K562 (cell line): ENCODE data around the gene TXN2. TPM values are rescaled to one million over a fixed set of nuclear protein-coding genes. Genes with fewer than 3 reads are reported as not detected.

Experiments used
- CC2D1A ChIP-seq: fragments of 450-650 bp; IDR thresholded peaks from 2 replicates; pipeline ENCODE4 v1.6.1; 2017; ENCODE audit warnings: mild to moderate bottlenecking
- DNMT1 ChIP-seq: fragments of 450-650 bp; IDR thresholded peaks from 2 replicates; pipeline ENCODE4 v1.6.1; 2016; ENCODE audit warnings: antibody characterized with exemption, mild to moderate bottlenecking
- MCM7 ChIP-seq, 2 experiments: fragments of 450-650 bp; IDR thresholded peaks; 2 replicates each; pipeline ENCODE4 v1.6.1; 2016 to 2018
- SLC30A9 ChIP-seq: fragments of 250-450 bp; sonication (Bioruptor Pico); IDR thresholded peaks from 2 replicates; pipeline ENCODE4 v1.8.0; 2022; ENCODE audit warnings: mild to moderate bottlenecking, moderate library complexity
- SMC3 ChIP-seq: conservative IDR thresholded peaks from 2 replicates; pipeline ENCODE4 v1.6.1; 2011; ENCODE audit warnings: low read depth, low read length, improper control_type of control experiment; ENCODE audit not compliant: insufficient read depth
- ZBTB7A ChIP-seq: IDR thresholded peaks from 2 replicates; pipeline ENCODE4 v1.6.1; 2011; ENCODE audit warnings: low read depth, mild to moderate bottlenecking, low read length, moderate library complexity, borderline replicate concordance; ENCODE audit not compliant: control insufficient read depth
- ZKSCAN3 ChIP-seq: fragments of 250-450 bp; sonication (Bioruptor Pico); IDR thresholded peaks from 2 replicates; pipeline ENCODE4 v1.4.0; 2020
- ZNF224 ChIP-seq: sonication (generic); formaldehyde crosslinking; IDR thresholded peaks from 2 replicates; pipeline ENCODE4 v1.8.0; 2022; ENCODE audit warnings: mild to moderate bottlenecking, missing genetic modification reagents
- ZNF583 ChIP-seq: fragments of 250-450 bp; sonication (Bioruptor Pico); IDR thresholded peaks from 2 replicates; pipeline ENCODE4 v1.4.0; 2020
- polyA plus RNA-seq, 8 experiments: library from polyadenylated mRNA; depleted of rRNA in 4 of 8; stranded (reverse) in 5 of 8; unstranded in 3 of 8; fragments of >200 nt; fragmentation: Nextera tagmentation in 2 of 8; fragmentation: Illumina TruSeq in 1 of 8; extraction: Ambion mirVana in 2 of 8; extraction: Trizol in 1 of 8; gene quantifications; 2 replicates each; pipeline versions ENCODE4 v1.2.1 to v1.2.3, GENCODE V29; 2011 to 2014; ENCODE audit warnings: inconsistent platforms in 1 of 8, missing spikeins in 1 of 8
- total RNA-seq, 7 experiments: library from RNA; depleted of rRNA in 6 of 7; stranded (reverse); fragments of >200 nt in 6 of 7; fragmentation: Illumina TruSeq in 2 of 7; extraction: Trizol in 2 of 7; gene quantifications; 2 replicates each; pipeline versions ENCODE4 v1.2.1 to v1.2.3, GENCODE V29; 2011 to 2021; ENCODE audit warnings: low replicate concordance in 1 of 7
- TF ChIP-seq, protein P1 (sequence below), 2 experiments: fragments of 450-650 bp; formaldehyde crosslinking in 1 of 2; IDR thresholded peaks; 2 replicates each; pipeline versions ENCODE4 v1.4.0 to v1.6.1; 2014 to 2020; ENCODE audit warnings: mild to moderate bottlenecking in 2 of 2, borderline replicate concordance in 1 of 2, low read depth in 1 of 2
- TF ChIP-seq, protein P2 (sequence below): sonication (generic); formaldehyde crosslinking; IDR thresholded peaks from 2 replicates; pipeline ENCODE4 v1.8.0; 2022; ENCODE audit warnings: mild to moderate bottlenecking, missing genetic modification reagents
- TF ChIP-seq, protein P3 (sequence below): fragments of 450-650 bp; formaldehyde crosslinking; IDR thresholded peaks from 2 replicates; pipeline ENCODE4 v1.4.0; 2020; ENCODE audit warnings: mild to moderate bottlenecking

The TXN2 gene
- total and polyA plus RNA-seq, 9 of the 15 experiments (the other 6 are each of a cell fraction or from before 2014, with no cell fraction given): 48.5 to 399 (median 118) TPM

DNA sequence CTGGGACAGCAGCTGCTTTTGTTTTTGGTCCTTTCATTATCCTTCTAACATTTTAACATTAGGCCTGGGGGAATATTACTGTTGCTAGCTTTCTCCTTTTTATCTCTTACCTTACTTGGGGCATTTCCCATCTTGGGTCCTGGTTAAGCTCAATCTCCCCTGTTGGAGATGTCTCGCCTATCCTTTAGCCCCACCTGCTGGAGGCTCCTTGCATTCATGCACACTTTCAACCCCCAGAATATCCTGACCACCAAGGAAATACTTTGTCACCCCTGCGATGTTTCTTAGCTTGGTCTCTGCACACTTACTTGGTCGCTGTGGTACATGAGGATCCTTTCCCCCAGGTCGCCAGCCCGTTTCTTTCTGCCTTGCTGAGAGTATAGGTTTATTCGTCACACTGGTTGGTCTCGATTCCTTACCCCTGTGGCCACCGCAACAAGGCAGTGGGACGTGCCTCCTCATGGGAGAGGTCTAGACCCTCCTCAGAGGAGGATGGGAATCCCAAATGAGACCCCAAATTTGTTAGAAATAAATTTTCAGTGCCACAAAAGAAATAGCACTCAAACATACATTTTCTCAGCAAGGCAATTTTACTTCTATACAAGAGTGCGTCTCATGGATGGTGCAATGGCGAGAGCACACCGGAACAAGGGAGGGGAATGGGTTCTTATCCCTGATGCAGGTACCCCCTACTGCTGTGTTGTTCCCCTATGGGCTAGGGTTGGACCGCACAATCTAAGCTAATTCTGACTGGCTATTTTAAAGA lies 5.4 kb upstream of the TXN2 start (continued):
- TF ChIP-seq, protein P1, sequence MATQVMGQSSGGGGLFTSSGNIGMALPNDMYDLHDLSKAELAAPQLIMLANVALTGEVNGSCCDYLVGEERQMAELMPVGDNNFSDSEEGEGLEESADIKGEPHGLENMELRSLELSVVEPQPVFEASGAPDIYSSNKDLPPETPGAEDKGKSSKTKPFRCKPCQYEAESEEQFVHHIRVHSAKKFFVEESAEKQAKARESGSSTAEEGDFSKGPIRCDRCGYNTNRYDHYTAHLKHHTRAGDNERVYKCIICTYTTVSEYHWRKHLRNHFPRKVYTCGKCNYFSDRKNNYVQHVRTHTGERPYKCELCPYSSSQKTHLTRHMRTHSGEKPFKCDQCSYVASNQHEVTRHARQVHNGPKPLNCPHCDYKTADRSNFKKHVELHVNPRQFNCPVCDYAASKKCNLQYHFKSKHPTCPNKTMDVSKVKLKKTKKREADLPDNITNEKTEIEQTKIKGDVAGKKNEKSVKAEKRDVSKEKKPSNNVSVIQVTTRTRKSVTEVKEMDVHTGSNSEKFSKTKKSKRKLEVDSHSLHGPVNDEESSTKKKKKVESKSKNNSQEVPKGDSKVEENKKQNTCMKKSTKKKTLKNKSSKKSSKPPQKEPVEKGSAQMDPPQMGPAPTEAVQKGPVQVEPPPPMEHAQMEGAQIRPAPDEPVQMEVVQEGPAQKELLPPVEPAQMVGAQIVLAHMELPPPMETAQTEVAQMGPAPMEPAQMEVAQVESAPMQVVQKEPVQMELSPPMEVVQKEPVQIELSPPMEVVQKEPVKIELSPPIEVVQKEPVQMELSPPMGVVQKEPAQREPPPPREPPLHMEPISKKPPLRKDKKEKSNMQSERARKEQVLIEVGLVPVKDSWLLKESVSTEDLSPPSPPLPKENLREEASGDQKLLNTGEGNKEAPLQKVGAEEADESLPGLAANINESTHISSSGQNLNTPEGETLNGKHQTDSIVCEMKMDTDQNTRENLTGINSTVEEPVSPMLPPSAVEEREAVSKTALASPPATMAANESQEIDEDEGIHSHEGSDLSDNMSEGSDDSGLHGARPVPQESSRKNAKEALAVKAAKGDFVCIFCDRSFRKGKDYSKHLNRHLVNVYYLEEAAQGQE (IDR thresholded peaks at IDR 0.05; ENCODE audit: borderline replicate concordance): peak; percentile 44; the same call in 1 of the 2 replicates
- TF ChIP-seq, protein P1 (CRISPR knock-in tag; IDR thresholded peaks at IDR 0.05; ENCODE audit: low read depth): no peak
- TF ChIP-seq, protein P2, sequence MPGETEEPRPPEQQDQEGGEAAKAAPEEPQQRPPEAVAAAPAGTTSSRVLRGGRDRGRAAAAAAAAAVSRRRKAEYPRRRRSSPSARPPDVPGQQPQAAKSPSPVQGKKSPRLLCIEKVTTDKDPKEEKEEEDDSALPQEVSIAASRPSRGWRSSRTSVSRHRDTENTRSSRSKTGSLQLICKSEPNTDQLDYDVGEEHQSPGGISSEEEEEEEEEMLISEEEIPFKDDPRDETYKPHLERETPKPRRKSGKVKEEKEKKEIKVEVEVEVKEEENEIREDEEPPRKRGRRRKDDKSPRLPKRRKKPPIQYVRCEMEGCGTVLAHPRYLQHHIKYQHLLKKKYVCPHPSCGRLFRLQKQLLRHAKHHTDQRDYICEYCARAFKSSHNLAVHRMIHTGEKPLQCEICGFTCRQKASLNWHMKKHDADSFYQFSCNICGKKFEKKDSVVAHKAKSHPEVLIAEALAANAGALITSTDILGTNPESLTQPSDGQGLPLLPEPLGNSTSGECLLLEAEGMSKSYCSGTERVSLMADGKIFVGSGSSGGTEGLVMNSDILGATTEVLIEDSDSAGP (CRISPR knock-in tag): no peak
- TF ChIP-seq ZKSCAN3 (no peak), DNMT1 (no peak), SLC30A9 (CRISPR knock-in tag) (no peak), ZNF224 (no peak), MCM7 (IDR thresholded peaks at IDR 0.05) (no peak), ZNF583 (CRISPR knock-in tag) (no peak), CC2D1A (peak; percentile 49; the same call in 1 of the 2 replicates), ZBTB7A (no peak), SMC3 (peak; percentile 49; the same call in 1 of the 2 replicates)
- TF ChIP-seq, protein P3, sequence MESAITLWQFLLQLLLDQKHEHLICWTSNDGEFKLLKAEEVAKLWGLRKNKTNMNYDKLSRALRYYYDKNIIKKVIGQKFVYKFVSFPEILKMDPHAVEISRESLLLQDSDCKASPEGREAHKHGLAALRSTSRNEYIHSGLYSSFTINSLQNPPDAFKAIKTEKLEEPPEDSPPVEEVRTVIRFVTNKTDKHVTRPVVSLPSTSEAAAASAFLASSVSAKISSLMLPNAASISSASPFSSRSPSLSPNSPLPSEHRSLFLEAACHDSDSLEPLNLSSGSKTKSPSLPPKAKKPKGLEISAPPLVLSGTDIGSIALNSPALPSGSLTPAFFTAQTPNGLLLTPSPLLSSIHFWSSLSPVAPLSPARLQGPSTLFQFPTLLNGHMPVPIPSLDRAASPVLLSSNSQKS (CRISPR knock-in tag): no peak
- TF ChIP-seq, all 486 proteins: peak for 11
